ENCODE measurements around the gene SH3BP2.
A peak's percentile ranks its signal among the peaks of the same experiment; 100 is the strongest.

SH3BP2 gene

GRCh38 chr4:2795893-2796848 is 3.3 kb downstream of the SH3BP2 start:
- DNase-seq (ENCODE audit: insufficient read length, low spot score): no peak
- TF ChIP-seq SPI1 (IDR thresholded peaks at IDR 0.05; ENCODE audit: low read depth, low read length) (no peak), TAF1 (IDR thresholded peaks at IDR 0.05; ENCODE audit: low read depth, low read length) (no peak), POU2F2 (IDR thresholded peaks at IDR 0.05; ENCODE audit: low read depth, low read length) (no peak), PAX5 (IDR thresholded peaks at IDR 0.05; ENCODE audit: insufficient read depth, low read length, severe bottlenecking) (no peak), POLR2A (IDR thresholded peaks at IDR 0.05; ENCODE audit: low read depth, low read length) (no peak), POLR2AphosphoS5 (IDR thresholded peaks at IDR 0.05; ENCODE audit: low read depth, low read length) (no peak)
- no peak for FAIRE-seq

- no peak for TF ChIP-seq SPI1 (IDR thresholded peaks at IDR 0.05; ENCODE audit: low read depth, low read length)
- no peak for TF ChIP-seq TAF1 (IDR thresholded peaks at IDR 0.05; ENCODE audit: low read depth, low read length)
- TF ChIP-seq POLR2AphosphoS5 (IDR thresholded peaks at IDR 0.05; ENCODE audit: low read depth, low read length): no peak
- no peak for TF ChIP-seq POLR2A (IDR thresholded peaks at IDR 0.05; ENCODE audit: low read depth, low read length)
- TF ChIP-seq POU2F2 (IDR thresholded peaks at IDR 0.05; ENCODE audit: low read depth, low read length): no peak
- no peak for TF ChIP-seq PAX5 (IDR thresholded peaks at IDR 0.05; ENCODE audit: insufficient read depth, low read length, severe bottlenecking)
- FAIRE-seq: no peak
- DNase-seq (ENCODE audit: insufficient read length, low spot score): no peak
Measured at GRCh38 chr4:2796849-2797544, 4.1 kb downstream of the SH3BP2 start.

GRCh38 chr4:2797545-2798305 is 4.8 kb downstream of the SH3BP2 start:
- DNase-seq (ENCODE audit: insufficient read length, low spot score) (no peak), FAIRE-seq (peak; percentile 38)
- TF ChIP-seq POLR2A (IDR thresholded peaks at IDR 0.05; ENCODE audit: low read depth, low read length) (no peak), SPI1 (IDR thresholded peaks at IDR 0.05; ENCODE audit: low read depth, low read length) (no peak), POU2F2 (IDR thresholded peaks at IDR 0.05; ENCODE audit: low read depth, low read length) (no peak), TAF1 (IDR thresholded peaks at IDR 0.05; ENCODE audit: low read depth, low read length) (no peak), PAX5 (IDR thresholded peaks at IDR 0.05; ENCODE audit: insufficient read depth, low read length, severe bottlenecking) (no peak), POLR2AphosphoS5 (IDR thresholded peaks at IDR 0.05; ENCODE audit: low read depth, low read length) (no peak)

- FAIRE-seq (peak; percentile 91), DNase-seq (ENCODE audit: insufficient read length, low spot score) (no peak)
- TF ChIP-seq SPI1 (IDR thresholded peaks at IDR 0.05; ENCODE audit: low read depth, low read length) (0 out of 2 replicates have a peak, but pooled peaks have one; percentile 34), PAX5 (IDR thresholded peaks at IDR 0.05; ENCODE audit: insufficient read depth, low read length, severe bottlenecking) (peak; percentile 21), TAF1 (IDR thresholded peaks at IDR 0.05; ENCODE audit: low read depth, low read length) (no peak), POLR2AphosphoS5 (IDR thresholded peaks at IDR 0.05; ENCODE audit: low read depth, low read length) (no peak)
Measured at GRCh38 chr4:2798399-2799223, 5.7 kb downstream of the SH3BP2 start.

- no peak for FAIRE-seq
- TF ChIP-seq POU2F2 (IDR thresholded peaks at IDR 0.05; ENCODE audit: low read depth, low read length) (no peak), TAF1 (IDR thresholded peaks at IDR 0.05; ENCODE audit: low read depth, low read length) (no peak), POLR2A (IDR thresholded peaks at IDR 0.05; ENCODE audit: low read depth, low read length) (no peak), POLR2AphosphoS5 (IDR thresholded peaks at IDR 0.05; ENCODE audit: low read depth, low read length) (no peak), SPI1 (IDR thresholded peaks at IDR 0.05; ENCODE audit: low read depth, low read length) (no peak), PAX5 (IDR thresholded peaks at IDR 0.05; ENCODE audit: insufficient read depth, low read length, severe bottlenecking) (no peak)
- no peak for DNase-seq (ENCODE audit: insufficient read length, low spot score)
Measured at GRCh38 chr4:2799224-2799911, 6.5 kb downstream of the SH3BP2 start.

GRCh38 chr4:2799971-2800690 is 7.2 kb downstream of the SH3BP2 start:
- DNase-seq (ENCODE audit: insufficient read length, low spot score): no peak
- TF ChIP-seq SPI1 (IDR thresholded peaks at IDR 0.05; ENCODE audit: low read depth, low read length): no peak
- no peak for TF ChIP-seq TAF1 (IDR thresholded peaks at IDR 0.05; ENCODE audit: low read depth, low read length)
- no peak for TF ChIP-seq POLR2AphosphoS5 (IDR thresholded peaks at IDR 0.05; ENCODE audit: low read depth, low read length)
- TF ChIP-seq POLR2A (IDR thresholded peaks at IDR 0.05; ENCODE audit: low read depth, low read length): no peak
- no peak for TF ChIP-seq PAX5 (IDR thresholded peaks at IDR 0.05; ENCODE audit: insufficient read depth, low read length, severe bottlenecking)
- no peak for TF ChIP-seq POU2F2 (IDR thresholded peaks at IDR 0.05; ENCODE audit: low read depth, low read length)
- FAIRE-seq: peak; percentile 66

- peak; percentile 76 for FAIRE-seq
- TF ChIP-seq POU2F2 (IDR thresholded peaks at IDR 0.05; ENCODE audit: low read depth, low read length) (no peak), PAX5 (IDR thresholded peaks at IDR 0.05; ENCODE audit: insufficient read depth, low read length, severe bottlenecking) (no peak), SPI1 (IDR thresholded peaks at IDR 0.05; ENCODE audit: low read depth, low read length) (peak; percentile 70), POLR2AphosphoS5 (IDR thresholded peaks at IDR 0.05; ENCODE audit: low read depth, low read length) (no peak)
- DNase-seq (ENCODE audit: insufficient read length, low spot score): no peak
Measured at GRCh38 chr4:2800691-2801596, 8.1 kb downstream of the SH3BP2 start.
